AG08396 (cell line): ENCODE results near the gene PADI4.

Experiments
- DNase-seq: peaks from one replicate; pipeline ENCODE4 v3.0.0; 2012; ENCODE audit warnings: low spot score, mixed read lengths

PADI4 gene

DNA sequence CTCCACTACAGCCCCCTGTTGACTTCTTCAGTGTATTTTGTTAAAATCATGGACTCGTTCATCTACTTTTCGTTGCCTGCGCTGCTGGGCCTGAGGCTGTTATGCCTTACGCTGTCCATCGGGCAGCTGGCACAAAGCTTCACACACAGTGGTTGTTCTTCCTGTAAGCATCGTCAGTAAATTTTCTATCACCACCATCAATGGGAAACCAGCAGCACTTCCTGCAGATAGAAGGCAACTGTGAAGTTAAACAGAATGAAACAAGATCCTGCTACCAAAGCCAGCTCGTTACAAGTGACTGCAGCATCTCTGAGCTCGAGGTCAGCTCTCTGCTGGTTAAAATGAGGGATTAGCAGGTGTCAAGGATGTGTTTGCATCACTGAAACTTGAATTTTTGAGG is 42.1 kb downstream of the PADI4 start:
- DNase-seq, result no peak

DNA sequence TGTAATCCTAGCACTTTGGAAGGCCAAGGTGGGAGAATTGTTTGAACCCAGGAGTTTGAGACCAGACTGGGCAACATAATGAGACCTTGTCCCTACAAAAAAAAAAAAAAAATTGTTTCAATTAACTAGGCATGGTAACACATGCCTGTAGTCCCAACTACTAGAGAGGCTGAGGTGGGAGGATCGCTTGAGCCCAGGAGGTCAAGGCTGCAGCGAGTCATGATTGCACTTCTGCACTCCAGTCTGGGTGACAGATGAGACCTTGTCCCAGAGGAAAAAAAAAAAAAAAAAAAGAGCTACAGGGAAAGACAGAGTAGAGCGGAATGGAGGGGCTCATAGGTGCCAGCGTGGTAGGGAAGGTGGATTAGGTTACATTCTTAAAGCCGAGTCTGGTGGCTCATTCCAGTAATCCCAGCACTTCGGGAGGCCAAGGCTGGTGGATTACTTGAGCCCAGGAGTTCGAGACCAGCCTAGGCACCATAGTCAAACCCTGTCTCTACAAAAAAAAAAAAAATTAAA is 43.0 kb downstream of the PADI4 start:
- no peak for DNase-seq

DNA sequence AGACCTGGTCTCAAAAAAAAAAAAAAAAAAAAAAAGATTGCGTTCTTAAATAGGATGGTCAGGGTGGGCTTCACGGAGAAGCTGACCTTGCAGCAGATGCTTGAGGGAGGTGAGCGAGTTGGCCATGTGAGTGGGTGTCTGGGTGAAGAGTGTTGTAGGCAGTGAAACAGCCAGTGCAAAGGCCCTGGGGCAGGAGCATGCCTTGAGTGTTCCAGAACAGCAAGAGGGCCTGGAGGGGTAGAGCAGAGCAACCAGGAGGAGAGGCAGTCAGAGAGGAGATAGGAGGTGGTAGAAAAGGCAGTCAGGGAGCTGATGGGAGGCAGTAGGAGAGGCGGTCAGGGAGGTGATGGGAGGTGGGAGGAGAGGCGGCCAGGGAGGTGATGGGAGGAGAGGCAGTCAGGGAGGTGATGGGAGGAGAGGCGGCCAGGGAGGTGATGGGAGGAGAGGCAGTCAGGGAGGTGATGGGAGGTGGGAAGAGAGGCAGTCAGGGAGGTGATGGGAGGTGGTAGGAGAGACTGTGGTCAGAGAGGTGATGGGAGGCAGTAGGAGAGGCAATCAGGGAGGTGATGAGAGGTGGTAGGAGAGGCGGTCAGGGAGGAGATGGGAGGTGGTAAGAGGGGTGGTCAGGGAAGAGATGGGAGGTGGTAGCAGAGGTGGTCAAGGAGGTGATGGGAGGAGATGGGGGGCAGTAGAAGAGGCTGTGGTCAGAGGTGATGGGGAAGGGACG is 43.8 kb downstream of the PADI4 start:
- DNase-seq, result no peak

DNA sequence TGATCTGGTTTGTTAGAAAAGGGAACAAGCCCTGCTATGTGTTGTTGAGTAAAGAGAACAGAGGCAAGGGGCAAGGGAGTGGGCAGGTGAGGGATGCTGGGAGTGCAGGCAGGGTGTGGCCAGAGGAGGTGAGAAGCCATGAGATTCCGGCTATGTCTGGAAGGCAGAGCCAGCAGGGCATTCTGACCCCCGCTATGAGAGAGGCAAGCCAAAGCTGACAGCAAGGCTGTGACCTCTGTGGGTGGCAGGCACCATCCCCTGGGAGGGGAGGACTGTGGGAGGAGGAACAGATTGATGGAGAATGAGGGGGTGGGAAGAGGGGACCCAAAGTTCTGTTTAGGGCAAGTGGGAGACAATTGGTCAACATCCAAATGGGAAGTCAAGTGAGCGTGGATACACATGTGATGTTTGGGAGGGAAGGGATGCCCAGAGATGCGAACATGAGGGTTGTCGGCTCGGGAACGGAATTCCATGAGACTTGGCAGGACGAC is 44.5 kb downstream of the PADI4 start:
- DNase-seq, result no peak

DNA sequence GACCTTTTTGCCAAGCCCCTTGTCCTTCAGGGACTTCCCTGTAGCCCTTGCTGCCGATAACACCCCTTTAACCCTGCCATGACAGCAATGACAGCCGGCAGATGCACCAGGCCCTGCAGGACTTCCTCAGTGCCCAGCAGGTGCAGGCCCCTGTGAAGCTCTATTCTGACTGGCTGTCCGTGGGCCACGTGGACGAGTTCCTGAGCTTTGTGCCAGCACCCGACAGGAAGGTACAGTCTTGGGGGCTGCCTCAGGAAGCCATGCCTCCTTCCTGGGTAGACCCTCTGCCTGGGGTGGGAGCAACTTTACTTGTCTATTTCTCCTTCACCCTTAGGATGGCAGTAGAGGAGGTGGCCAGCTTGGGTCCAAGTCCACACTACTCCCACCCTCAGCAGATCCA is 47.9 kb downstream of the PADI4 start:
- no peak for DNase-seq

DNA sequence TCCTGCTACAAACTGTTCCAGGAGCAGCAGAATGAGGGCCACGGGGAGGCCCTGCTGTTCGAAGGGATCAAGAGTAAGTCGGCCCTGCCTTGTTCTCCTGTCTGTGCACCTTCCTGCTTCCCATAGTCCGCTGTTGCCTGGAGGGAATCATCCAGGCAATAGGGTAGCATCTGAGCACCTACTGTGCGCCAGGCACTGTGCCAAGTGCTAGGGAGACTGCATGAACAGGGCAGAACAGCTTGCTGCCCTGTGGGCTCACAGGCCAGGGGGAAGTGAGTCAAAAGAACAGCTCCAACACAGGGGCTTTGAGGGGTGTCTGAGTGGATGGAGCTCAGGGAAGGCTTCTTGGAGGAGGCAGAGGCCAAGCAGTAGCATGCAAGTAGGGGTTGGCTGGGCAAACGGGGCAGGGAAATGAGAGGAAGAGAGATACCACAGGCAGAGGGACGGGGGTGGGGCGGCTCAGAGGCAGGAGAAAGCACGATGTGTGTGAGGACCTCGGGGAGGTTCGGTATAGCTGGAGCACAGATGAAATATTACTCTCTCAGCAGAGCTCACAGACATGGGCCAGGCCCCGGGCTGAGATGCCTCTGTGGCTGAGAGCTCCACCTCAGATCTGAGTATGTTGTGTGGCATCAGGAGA is 48.5 kb downstream of the PADI4 start:
- DNase-seq, result no peak

DNA sequence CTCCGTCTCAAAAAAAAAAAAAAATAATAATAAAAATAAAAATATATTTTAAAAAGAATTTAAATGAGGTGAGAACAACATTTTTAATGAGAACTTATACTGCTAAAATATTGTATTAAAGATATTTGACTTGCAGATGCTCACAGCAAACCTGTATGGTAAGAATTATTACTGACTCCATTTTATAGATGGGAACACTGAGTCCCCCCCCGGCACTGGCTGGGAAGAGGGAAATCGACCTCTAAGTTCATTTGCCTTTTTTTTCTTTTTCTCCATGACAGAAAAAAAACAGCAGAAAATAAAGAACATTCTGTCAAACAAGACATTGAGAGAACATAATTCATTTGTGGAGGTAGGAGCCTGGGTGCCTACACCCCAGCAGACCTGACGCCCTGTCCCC is 50.6 kb downstream of the PADI4 start:
- no peak for DNase-seq

DNA sequence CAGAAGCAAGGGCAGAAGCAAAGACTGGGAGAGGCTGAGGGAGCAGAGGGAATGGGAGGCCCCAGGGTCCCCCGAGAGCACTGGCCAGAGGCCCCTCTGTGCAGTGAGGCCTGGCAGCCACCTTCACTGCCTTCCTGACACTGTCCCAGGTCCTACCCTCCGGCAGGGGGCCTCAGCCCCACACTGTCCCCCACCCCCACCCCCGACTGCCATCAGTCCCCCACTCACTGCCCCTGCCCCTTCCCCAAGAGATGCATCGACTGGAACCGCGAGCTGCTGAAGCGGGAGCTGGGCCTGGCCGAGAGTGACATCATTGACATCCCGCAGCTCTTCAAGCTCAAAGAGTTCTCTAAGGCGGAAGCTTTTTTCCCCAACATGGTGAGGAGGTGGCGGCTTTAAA is 51.0 kb downstream of the PADI4 start:
- no peak for DNase-seq

DNA sequence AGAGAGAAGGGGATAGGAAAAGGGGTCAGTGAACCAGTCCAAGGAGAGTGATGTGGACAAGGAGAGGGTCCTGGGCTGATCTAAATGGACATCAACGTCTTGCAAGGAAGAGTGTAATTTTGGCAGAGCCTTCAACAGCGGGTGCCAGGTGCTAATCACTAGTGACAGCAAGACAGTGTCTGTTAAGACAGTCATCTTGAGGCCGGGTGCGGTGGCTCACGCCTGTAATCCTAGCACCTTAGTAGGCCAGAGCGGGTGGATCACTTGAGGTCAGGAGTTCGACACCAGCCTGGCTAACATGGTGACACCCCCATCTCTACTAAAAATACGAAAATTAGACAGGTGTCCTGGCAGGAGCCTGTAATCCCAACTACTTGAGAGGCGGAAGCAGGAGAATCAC is 51.8 kb downstream of the PADI4 start:
- DNase-seq, result no peak

DNA sequence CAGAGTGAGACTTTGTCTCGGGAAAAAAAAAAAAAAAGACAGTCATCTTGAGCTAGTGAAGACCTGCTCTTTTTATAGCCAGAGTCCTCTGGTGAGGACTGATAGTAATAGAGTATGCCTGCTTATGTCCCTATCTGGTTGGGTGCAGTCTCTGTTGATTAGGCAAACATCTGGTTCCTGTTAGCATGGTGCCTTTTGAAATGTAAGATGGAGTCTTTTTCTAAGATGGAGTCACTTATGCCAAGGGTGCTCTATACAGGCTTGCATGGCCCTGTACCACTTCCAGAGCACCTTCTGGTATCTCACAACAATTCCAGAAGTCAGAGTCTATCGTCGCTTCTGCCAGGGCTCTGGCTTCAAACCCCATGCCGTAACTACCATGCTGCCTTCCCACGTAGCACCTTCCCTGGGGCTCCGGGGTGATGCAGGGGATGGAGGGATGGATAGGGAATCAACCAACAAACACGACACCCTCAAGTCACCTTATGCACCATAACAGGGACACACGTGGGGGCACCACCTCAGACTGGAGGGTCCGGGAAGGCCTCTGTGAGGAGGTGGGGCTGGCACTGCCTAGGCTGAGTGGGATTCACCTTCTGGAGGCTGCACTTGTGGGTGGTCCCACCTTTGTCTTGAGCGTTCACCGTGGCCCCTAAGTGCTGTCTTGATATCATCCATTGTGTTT is 52.4 kb downstream of the PADI4 start:
- no peak for DNase-seq

DNA sequence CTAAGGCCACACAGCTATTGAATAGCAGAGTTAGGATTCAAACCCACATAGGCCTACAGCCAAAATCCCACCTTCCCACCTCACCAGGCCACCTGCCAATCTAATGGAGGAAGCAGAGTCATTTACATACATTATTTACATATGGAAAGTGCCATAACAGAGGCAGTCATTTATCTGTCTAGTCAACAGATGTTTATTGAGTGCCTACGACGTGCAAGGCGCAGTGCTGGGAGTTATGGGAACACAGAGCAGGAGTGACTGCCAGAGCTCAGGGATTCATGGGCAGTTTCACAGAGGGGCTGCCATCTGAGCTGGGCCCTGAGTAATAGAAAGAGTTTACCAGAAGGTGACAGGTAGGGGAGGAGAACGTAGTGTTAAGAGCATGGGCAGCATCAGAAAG is 53.7 kb downstream of the PADI4 start:
- DNase-seq, result no peak

DNA sequence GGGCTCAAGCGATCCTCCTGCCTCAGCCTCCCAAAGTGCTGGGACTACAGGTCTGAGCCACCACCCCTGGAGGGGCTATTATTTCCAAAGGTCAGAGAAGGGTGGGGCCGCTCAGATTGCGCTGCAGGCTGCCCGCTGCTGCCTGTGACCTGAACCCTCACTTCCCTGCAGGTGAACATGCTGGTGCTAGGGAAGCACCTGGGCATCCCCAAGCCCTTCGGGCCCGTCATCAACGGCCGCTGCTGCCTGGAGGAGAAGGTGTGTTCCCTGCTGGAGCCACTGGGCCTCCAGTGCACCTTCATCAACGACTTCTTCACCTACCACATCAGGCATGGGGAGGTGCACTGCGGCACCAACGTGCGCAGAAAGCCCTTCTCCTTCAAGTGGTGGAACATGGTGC is 55.4 kb downstream of the PADI4 start:
- DNase-seq, result no peak

DNA sequence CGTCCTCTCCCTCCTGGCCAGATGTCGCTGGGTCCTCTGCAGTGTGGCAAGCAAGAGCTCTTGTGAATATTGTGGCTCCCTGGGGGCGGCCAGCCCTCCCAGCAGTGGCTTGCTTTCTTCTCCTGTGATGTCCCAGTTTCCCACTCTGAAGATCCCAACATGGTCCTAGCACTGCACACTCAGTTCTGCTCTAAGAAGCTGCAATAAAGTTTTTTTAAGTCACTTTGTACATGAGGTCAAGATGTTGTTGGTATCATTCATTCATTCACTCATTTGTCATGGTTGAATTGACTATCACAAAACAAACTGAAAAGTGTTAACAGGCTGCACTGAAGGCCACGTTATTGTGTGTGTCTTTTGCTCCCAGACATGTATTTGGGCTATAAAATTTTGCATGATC is 55.8 kb downstream of the PADI4 start:
- no peak for DNase-seq

DNA sequence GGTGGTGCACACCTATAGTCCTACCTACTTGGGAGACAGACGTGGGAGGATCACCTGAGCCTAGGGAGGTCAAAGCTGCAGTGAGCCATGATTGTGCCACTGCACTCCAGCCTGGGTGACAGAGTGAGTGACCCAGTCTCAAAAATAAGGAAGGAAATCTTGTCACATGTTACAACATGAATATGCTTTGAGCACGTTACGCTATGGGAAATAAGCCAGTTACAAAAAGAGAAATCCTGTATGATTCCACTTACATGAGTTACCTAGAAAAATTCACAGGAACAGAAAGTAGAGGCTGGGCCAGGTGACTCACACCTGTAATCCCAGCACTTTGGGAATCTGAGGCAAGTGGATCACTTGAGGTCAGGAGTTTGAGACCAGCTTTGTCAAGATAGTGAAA is 57.3 kb downstream of the PADI4 start:
- no peak for DNase-seq

DNA sequence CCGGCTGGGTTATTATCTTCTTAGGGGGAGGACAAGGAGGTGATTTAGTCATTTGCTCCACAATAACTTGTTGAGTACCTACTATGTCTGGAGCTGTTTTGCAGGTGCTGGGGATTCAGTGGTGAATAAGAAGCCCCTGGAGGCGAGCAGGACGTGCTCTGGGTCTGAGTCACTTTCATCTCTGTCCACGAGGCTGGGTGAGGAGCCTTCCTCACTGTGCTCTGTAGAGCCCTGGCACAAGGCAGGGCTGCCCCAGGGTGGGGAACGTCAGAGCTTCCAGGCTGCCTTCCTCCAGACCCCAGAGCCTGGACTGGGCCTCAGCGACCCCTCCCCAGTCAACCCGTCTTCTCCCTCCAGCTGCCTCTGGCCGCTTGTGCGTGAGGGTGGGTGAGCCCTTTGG is 61.5 kb downstream of the PADI4 start:
- DNase-seq, result no peak

DNA sequence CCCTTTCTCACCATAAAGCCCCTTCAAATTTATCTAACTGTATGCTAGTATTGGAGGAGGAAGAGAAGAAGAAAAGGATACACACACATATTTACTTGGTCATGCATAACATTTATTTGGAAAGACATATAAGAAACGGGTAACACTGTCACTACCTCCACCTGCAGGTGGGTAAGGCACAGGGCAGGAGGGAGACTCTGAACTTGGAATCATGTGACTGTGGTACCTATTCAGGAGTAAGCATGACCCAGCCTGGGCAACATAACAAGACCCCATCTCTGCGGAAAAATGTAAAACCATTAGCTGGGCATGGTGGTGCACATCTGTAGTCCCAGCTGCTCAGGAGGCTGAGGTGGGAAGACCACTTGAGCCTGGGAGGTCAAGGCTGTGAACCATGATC is 62.6 kb downstream of the PADI4 start:
- DNase-seq, result no peak

DNA sequence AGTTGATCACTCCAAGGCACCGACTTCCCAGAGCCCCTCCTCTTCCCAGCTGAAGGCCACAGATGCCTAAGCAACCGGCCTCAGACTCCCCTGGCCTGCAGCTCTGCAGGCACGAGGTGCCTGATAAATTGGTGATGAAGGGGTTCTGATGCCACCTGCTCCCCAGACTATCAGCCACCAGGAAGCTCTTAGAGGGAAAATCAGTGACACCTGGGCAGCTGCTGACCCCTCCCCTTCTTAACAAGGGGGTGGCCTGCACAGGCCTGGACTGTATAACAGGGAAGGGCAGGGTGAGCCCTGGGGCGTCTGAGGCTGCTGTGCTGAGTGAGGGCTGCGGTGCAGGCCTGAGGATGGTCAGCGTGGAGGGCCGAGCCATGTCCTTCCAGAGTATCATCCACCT is 63.9 kb downstream of the PADI4 start, which contains the start of gene PADI6:
Gene PADI6 (plus strand): TSS at position 301 of the 400 bp plus-strand sequence. CDS start 50 bp downstream, at position 351.
- no peak for DNase-seq

DNA sequence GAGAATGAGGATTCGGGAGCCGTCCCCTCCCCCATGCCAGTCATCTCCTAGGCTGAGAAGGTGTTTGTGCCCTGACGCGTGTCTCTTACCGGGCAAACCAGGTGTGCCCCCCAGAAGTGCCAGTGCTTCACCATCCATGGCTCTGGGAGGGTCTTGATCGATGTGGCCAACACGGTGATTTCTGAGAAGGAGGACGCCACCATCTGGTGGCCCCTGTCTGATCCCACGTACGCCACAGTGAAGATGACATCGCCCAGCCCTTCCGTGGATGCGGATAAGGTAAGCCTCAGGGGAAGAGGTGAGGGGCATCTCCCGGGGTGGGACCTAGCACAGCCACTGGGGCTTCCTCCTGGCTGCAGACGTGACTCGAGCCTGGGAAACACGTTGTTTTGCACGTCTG is 65.0 kb downstream of the PADI4 start:
- no peak for DNase-seq

DNA sequence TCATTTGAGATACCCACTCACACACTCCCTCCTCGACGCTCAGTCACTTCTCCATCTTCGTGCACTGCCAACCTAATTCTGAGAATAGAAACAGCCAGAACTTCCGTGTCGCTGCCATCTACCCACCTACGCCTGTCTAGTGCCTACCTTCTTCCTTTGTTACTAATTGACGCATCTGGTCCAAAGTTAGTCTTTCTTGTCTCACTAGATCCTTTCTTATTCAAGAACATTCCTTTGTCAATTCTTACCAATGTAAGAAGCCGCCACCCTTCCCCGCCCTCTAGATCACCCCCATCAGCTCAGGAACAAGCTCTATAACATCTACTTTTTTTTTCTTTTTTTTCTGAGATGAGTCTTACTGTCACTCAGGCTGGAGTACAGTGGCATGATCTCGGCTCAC is 67.7 kb downstream of the PADI4 start:
- no peak for DNase-seq

DNA sequence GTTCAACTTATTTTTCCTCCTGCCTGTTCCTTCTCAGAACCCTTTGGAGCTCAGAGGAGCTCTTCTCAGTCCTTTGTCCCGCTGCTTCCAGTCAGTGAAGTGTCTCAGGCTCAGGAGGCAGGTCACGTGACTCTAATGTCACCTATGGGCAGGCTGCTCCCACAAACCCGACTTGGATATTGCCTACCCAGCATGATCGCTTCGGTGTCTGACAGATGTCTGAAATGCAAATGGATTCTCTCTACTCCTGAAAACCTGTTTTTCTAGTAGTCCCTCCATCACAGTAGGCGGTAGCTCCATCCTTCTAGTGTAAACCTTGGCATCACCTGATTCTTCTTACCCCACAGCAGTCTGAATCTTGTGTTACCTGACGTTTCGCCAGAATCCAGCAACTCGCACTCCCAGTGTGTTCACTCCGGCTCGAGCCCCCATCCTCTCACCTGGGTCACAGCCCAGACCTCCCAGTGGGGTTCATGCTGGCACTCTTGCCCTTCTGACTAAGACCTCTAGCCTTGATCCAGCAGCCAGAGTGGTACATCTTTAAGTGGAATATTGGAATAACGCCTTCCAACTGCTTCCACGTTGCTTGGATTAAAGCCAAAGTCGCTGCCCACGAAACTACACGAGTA is 69.4 kb downstream of the PADI4 start:
- DNase-seq, result no peak

DNA sequence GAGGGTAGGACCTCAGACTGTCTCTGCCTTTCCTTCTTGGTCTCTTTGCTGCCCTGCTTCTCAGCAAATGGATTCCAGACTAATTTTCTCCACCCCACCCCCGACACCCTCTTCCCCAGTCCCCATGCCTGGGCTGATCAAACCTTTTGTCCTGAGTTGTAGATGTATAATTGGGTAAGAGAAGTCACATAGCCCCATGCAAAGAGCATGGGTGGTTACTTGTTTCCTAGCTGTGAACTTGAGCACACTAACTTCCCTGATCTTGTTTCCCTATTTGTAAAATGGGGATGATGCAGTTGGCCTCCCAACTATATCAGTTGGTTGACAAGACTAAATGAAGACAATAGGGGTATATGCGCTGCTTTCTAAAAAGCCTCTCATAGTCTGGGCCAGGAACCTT is 73.2 kb downstream of the PADI4 start:
- DNase-seq, result no peak

DNA sequence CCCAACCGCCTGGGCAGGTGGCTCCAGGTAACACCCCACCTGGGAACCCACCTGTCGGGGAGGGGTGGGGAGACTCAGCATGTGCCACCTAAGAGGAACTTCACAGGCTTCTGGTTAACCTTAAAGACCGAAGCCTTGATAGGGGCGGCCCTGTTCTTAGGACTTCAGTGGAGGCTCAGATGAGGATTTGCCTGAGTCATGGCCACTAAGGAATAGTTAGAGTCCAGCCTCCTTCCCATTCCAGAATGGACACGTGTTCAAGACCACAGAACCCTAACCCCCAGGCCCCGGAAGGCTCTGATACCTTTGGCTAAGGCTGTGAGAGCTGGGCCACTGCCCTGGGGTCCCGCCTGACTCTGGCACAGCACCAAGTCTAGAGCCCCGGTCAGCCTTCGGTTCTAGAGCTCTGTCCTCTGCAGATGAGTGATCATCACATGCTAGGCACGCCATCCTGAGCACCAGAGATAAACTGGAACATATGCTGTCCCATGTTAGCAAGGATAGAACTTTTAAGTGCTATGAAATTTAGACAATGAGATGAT is 84.3 kb downstream of the PADI4 start:
- DNase-seq, result no peak
